Measurements from ENCODE around the gene PRSS3.
"Not testable (repeated sequence)": the region's sequence is repeated elsewhere in the genome, so short reads cannot be mapped to it uniquely, and the experiment has no call there.

The PRSS3 gene

DNA sequence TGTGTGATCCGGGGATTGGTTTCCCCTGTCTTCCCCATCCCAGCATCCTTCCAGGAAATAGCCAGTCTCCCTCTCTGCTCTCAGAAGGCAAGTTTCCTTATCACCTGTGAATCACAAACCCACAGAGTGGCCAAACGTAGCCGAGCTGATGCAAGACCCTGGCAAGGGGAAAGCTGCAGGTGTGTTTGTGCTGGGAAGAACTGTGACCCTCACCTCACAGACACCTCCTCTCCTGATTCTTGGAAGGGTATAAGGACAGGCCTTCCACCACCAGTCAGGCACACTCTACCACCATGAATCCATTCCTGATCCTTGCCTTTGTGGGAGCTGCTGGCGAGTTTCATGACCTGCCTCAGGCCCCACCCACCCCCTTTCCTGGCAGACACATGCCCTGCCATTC is at the start of gene PRSS3:
TSS of gene PRSS3 (plus strand) at position 281 of the 400 bp plus-strand sequence. CDS start at position 294, 13 bp downstream.
- DNase-seq: no peak

DNA sequence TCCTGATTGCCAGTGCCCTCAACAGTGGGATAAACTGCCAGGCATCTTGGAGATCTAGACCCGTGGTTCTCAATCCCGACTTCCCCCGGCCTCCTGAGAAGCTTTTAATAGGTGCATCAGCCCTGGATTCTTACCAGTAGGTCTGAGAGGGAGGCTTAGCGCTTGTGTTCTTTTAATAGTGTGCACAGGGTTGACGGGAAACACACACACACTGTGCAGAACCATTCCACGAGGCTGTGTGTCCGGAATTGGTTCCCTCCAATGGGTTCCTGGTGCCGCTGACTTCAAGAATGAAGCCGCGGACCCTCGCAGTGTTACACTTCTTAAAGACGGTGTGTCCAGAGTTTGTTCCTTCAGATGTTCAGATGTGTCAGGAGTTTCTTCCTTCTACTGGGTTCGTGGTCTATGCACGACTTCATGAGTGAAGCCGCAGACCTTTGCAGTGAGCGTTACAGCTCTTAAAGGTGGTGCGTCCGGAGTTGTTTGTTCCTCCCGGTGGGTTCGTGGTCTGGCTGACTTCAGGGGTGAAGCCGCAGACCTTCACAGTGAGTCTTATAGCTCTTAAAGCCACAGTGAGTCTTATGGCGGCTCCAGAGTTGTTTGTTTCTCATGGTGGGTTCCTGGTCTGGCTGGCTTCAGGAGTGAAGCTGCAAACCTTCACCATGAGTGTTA is 46.6 kb upstream of the PRSS3 start:
- DNase-seq: no peak

DNA sequence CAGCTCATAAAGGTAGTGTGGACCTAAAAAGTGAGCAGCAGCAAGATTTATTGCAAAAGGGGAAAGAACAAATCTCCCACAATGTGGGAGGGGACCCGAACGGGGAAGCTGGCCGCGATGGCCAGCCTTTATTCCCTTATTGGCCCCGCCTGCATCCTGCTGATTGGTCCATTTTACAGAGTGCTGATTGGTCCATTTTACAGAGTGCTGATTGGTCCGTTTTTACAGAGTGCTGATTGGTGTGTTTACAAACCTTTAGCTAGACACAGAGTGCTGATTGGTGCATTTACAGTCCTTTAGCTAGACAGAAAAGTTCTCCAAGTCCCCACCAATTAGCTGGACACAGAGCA is 46.1 kb upstream of the PRSS3 start:
- not testable (repeated sequence) for DNase-seq

DNA sequence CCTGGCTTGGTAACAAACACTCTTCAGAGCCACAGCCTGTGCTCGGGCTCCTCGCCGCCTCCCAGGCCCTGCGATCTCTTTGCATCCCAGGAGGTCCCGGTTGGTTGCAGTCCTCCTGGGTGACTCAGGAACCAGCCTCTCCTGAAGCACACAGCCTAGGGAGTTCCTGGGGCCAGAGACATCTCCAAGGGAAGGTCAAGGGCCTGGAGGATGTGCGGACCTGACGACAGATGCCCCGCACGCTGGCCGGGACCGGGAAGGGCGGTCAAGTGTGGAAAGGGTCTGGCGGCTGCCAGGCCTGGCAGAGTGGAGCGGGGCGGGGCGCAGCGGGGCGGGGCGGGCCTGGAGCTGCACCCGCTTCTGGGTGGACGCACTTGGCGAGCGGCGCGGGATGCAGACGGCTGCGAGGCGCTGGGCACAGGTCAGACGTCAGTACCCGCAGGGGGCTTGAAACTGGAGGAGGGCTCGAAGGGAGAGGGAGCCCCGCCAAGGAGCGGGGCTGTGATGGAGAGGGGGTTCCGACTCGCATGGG is 45.0 kb upstream of the PRSS3 start:
- no peak for DNase-seq

DNA sequence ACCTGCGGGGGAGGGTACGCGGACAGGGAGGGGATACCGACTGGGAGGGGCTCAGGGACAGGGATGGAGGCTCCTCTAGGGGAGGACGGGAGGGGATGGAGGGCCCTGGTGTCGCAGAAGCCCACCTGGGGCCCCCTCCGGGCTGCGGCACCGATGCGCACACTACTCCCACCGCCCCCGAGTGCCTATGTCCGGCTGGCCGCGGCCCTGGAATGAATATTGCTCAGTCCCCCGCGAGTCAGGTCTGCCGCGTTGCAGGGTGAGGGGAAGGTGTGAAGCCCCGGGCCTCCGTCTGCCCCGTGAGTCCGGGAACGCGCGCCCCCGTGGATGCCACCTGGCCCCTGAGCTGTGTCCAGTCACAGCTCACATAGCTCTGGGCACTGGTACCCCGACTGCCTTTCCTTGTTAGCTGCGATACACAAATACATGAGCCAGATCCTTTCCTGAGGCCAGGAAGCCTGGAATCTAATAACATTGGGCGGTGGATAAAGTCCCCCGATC is 44.5 kb upstream of the PRSS3 start:
- no peak for DNase-seq

DNA sequence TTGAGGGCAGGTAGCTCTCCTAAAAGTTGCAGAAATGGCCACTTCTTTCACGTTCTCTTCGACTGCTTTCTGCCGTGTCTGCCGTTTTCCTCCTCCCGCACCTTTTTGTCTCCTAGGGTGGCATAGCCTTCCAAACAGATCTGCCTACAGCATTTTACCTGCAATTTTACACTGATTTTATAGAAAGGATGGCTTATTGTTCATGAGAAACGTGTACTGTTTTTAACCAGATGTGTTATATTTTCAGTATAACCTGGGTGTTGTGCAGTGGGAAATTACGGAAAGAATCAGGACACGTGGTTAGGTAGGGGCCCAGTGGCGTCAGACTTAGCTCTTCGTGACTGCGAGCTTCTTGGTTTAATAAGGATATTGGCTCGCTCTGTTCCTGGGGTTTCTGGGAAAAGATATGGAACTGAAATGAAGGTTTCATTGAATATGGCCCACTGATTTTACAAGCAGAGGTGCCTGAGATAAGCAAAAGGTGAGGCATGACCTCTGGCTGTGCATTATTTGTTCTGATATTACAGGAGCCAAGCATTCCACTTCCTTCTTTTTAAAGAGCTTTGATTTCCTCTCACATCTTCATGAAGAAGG is 43.7 kb upstream of the PRSS3 start:
- DNase-seq: no peak

DNA sequence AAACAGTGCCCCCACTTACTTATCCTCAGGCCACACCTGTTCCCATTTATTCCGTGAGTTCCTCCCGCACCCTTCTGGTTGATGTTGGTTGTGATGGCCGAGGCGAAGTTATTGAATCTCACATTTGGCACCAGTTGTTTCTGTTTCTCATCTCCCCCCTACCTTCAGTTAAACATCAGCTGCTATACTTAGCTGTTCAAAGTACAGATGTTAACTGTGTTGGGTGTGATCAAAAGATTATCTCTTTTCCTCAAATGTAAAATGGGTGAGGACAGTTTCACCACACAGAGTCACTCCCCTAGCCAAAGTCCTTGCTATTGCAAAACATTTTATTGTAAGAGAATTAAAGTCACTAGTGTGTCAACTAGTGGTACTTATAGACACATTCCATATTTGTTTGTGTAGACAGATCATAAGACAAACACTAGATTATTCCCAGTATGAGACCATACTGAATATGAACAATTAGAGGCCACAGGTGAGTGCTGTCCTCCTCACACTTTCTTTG is 43.2 kb upstream of the PRSS3 start:
- DNase-seq: no peak

DNA sequence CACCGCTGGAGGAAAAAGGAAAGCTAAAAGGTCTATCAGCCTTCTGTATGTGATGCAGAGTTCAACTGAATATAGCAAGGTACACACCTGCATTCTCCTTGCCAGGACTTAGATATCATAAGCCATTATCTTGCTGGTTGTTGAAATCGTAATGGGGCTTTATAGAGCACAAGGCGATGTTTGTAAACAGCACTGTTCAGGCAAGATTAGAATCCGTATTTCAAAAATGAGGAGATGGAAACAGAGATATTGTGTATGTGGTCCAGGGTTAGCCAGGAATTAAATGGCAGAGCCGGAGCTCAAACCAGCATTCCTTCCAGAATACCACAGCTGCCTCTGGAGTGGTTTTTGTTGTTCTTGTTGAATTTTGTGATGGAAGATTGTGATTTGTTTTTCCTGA is 42.6 kb upstream of the PRSS3 start:
- DNase-seq: not testable (repeated sequence)

DNA sequence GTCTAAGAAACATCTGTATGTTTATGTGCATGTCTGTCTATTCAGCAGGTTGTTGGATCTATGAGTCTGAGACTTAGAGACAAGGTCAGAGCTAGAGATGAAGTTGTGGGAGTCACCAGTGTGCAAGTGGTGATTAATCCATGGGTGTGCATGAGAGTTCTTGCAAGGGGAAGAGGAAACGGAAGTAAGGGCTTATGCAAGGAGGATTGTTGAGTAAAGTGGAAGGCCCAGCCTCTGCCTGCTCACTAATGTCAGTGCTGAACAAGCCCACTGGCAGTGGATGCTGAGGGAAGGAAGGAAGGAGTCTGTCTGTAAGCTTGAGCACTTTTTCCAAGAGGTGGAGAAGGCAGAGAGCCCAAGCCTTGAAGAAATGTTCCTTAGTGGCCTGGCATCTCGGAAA is 35.7 kb upstream of the PRSS3 start:
- not testable (repeated sequence) for DNase-seq

DNA sequence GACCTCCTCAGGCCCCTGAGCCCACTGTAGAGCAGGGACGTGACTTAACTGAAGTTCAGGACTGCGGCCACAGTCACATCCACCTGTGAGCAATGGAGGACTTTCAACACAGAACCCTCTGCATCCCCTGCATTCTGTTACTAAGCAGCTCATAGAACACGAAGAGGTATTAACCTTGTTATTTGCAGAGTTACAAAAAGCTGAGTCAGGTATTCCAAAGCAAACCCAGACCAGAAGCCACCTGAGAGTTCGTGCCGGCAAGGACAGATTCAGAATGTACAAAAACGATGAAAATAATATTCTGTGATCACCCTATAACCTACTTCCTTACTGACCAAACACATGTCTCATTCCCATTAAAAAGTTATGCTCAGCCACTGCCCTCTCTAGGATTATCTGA is 33.0 kb upstream of the PRSS3 start:
- DNase-seq: no peak

DNA sequence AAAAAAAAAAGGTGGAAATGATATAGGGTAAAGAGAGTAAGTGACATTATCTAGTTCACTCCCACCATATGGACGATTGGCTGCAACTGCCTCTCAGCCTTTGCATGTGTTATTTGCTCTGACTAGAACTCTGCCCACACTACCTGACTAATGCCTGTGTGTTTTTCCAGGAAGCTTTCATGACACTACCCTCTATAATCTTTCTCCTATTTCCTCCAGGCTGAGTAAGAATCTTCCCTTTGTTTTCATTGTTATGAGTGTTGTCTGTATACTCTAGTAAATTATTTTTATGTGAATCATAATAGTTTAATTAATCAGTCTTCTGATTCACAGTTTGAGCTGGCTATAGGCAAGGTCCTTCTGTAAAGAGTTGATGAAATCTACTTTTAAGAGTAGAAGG is 31.7 kb upstream of the PRSS3 start:
- not testable (repeated sequence) for DNase-seq

DNA sequence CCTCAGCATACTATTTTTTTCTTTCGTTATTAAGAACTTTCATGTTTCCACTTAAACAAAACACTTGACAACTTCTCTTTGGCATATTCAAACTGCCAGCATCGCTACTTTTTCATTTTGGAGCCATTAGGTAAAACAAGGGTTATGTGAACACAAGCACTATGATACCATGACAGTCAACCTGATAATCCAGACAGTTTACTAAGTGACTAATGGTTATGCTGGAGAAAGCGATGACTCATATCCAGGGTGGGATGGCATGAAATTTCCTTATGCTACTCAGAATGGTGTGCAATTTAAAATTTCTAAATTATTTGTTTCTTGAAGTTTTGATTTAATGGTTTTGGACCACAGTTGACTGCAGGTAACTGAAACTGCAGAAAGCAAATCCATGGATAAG is 29.9 kb upstream of the PRSS3 start:
- no peak for DNase-seq

DNA sequence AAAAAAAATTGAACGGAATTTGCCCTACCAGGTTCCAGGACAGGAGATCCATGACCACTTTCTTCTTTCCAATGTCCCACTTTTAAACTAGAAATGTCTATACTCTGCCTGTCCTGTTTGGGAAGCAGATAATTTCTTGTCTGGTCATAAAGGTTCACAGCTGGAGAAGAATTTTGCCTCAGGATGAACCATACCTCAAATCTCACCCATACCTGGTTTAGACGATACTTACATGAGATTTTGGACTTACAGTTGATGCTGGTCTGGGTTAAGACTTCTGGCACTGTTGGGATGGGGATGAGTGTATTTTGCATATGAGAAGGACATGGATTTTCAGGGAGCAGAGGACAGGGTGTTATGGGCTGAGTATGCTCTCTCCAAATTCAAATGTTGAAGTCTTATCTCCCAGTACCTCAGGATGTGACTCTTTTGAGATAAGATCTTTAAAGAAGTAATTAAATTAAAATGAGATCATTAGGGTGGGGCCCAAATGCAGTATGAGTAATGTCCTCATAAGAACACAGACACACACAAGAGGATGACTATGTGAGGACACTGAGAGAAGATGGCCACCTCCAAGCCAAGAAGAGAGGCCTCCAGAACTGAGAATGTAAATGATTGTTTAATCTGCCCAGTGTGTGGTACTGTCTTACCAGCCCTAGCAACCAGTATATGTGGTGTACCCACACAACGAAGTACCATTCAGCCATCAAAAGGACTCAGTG is 25.0 kb upstream of the PRSS3 start:
- not testable (repeated sequence) for DNase-seq

DNA sequence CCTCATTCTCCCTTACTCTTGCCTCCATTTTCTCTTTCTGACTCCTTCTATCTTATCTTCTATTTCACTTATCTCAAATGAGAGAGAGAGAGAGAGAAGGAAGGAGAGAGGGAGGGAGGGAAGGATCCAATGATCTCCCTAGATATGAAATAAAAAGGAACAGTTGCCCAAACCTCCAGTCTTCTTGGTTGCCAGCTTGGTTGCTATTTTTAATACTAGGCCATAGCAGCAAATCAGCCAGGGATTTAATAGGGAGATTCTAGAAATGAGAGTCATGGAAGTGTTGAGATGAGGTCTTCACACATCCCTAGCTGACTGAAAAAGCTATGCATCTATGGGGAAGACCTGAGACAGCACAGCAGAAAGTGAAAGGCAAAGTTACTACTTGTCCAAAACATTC is 22.2 kb upstream of the PRSS3 start:
- DNase-seq: not testable (repeated sequence)

DNA sequence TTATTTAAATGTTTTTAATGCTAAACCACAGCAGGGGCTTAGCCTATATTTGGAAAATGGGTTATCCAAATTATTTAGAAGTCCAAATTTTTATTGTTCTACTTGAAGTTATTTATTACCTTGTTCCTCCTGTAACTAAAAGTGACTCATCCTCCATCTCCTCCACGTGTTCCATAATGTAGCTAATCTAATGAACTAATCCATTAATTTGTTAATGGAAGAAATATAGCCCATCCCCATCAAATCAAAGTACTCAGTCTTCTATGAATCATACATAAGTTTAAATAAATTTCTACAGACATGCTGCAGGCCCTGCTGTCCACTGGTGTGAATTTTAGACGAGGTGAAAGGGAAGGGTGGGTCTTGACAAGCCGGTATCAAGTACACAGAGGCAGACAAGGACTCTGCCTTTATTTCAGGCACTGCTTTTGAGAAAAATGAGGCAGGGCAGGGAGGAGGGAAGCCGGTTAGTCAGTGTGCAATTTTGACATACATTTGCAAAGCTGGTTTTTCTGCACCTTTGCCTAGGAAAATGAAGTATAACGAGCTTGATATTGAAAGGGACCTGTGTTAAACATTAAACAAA is 21.2 kb upstream of the PRSS3 start:
- not testable (repeated sequence) for DNase-seq

DNA sequence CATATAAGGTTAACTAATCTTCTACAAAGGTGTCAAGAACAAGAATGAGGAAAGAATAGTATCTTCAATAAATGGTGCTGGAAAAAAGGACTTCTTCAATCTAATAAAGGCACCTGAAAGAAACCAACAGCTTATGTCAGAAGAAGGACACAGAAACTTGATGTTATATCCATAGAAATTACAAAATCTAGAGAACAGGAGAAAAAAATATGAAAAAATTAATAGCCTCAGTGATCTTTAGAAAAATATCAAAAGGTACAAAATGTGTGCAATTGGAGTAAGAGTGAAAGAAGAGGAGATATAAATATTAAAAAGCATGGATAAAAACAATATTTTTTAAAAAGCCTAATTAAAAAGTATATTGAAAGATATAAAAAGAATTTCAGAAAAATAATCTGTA is 18.8 kb upstream of the PRSS3 start:
- DNase-seq: no peak

DNA sequence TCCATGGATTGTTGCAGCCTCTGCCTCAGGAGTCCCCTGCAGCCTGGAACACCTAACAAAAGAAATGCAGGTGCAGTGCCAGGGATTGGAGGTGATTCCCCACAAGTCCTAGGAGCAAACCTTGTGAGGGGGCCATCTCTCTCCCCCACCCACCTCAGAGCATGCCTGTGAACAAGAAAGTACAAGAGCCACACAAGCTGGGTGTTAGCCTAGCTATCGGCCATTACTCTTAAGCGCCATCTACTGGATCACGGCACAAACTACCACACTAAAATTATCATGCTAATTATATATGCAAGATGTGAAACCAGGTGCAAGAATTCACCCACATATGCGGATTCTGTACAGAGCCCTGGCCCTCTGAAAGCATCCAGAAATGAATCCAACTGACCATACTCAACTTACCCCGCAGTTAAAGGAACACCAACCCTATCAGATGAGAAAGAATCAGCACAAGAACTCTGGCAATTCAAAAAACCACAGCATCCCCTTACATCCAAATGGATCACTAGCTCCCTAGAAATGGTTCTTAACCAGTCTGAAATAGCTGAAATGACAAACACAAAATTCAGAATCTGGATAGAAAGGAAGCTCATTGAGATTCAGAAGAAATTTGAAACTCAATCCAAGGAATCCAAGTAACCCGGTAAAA is 16.5 kb upstream of the PRSS3 start:
- DNase-seq: no peak

DNA sequence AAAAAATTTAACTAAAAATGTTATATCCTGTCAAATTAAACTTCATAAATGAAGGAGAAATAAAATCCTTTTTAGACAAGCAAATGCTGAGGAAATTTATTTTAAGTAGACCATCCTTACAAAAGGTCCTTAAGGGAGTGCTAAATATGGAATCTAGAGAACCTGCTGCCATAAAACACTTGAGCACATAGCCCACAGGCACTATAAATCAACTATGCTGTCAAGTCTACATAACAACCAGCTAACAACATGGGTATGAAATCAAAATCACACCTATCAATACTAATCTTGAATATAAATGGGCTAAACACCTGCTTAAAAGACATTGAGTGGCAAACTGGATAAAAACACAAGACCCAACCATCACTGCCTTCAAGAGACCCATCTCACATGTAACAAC is 15.1 kb upstream of the PRSS3 start:
- DNase-seq: no peak

DNA sequence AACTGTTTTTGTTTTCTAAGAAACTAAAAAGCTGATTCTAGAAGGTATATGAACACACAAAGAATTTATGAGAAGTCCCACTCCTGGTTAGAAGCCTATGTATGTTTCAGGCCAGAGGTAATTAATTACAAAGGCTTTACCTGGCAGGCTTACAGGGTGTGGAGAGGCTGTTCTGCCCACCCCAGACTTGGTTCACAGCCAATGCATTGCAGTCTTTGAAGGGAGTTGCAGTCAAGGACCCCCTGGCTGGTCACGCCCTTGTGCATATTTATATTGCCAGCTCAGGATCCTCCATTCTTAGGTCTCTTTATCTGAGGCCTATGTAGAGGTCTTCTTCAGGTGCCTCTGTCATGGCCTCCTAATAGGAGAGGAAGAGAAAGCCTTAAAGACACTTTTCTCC is 13.6 kb upstream of the PRSS3 start:
- DNase-seq: no peak

DNA sequence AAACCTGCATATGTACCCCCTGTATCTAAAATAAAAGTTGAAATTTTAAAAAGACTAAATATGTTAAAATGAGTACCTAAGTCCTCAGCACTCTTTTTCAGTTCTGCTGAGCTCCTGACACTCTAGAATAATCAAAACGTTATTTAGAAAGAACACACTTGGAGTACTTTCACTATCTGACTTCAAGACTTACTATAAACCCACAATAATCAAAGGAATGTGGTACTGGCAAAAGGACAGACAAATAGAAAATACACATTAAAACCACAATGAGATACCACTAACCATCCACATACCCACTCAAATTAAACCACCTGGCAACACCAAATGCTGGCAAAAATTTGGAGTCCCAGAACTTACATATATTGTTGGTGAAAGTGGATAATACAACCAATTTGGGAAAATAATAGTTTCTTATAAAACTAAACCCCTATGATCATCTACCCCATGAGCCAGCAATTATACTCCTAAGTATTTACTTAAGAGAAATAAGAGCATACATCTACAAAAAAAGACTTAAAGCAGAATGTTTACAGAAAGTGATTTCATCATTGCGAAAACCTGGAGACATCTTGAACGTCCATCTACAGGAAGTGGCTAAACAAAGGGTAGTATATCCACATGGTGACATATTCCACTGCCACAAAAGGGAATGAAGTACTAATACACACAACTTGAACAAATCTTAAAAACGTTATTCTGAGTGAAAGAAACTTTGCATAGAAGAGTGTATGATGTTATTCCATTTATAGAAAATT is 12.8 kb upstream of the PRSS3 start:
- no peak for DNase-seq

DNA sequence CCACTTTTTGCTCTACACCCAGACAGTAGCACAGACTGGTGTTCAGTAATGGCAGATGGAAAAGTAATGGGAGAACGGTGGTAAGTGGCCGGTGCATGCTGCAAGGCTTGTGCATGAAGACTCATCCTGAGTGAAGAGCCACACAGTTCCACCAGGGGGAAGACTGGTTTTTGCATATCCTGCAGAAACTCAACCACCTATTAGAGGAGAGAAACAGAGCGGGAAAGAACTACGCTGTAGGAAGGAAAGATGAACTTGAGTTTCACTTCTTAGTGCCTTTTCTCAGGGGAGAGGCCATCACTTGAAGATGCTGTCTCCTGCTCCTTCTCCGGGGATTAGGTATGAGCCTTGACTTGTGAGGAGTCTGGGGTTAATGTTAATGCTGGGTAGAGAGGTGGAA is 9.4 kb upstream of the PRSS3 start:
- no peak for DNase-seq

DNA sequence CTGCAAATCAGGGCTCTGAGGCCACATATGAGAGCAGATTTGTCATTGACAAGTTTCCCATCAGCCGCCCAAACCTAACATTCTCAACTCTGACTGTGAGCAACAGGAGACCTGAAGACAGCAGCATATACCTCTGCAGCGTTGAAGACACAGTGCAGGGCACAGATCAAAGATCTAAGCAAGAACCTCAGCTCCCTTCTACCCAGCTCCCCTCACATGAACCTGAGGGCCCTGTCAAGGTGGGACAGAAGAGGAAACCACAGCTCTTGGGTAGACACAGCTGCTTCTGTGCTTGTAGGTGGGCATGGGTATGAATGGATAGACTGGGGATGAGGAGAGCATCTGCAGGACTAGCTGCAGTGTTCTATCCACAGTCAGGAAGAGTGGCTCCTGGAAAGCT is 8.7 kb upstream of the PRSS3 start:
- no peak for DNase-seq

All from GOT3 (cell line).